A549 (cell line): ENCODE data around the gene FHIT.

Experiments used
- CHD2 ChIP-seq: fragments of 150-350 bp; IDR thresholded peaks from 2 replicates; pipeline ENCODE4 v1.6.1; 2014; ENCODE audit warnings: low read length; ENCODE audit not compliant: partially characterized antibody
- CHD4 ChIP-seq: fragments of 200-600 bp; sonication (generic); IDR thresholded peaks from 2 replicates; pipeline ENCODE4 v1.6.1; 2016; ENCODE audit warnings: antibody characterized with exemption, mild to moderate bottlenecking, borderline replicate concordance
- KDM5A ChIP-seq: fragments of 200-600 bp; sonication (generic); IDR thresholded peaks from 2 replicates; pipeline ENCODE4 v1.6.1; 2016; ENCODE audit warnings: antibody characterized with exemption, mild to moderate bottlenecking
- NPAS2 ChIP-seq: fragments of 250-450 bp; sonication (Bioruptor Pico); IDR thresholded peaks from 2 replicates; pipeline ENCODE4 v1.8.0; 2022; ENCODE audit warnings: mild to moderate bottlenecking, moderate library complexity, borderline replicate concordance
- SMC3 ChIP-seq: fragments of >200 bp; sonication (Bioruptor Twin); formaldehyde crosslinking; IDR thresholded peaks from 3 replicates; pipeline ENCODE4 v1.6.1; 2018; ENCODE audit warnings: inconsistent platforms
- TF ChIP-seq, protein P1 (sequence below): fragments of >200 bp; sonication (Bioruptor Twin); formaldehyde crosslinking; IDR thresholded peaks from 3 replicates; pipeline ENCODE4 v1.5.1; 2016
- TF ChIP-seq, protein P2 (sequence below): fragments of 250-450 bp; sonication (Bioruptor Pico); IDR thresholded peaks from 2 replicates; pipeline ENCODE4 v1.5.0; 2021; ENCODE audit warnings: mild to moderate bottlenecking, moderate library complexity, borderline replicate concordance

GRCh38 chr3:59996056-59996455, 1255.2 kb downstream of the FHIT start:
- TF ChIP-seq SMC3 (no peak), CHD4 (no peak), KDM5A (no peak), NPAS2 (CRISPR knock-in tag) (no peak), CHD2 (no peak)
- TF ChIP-seq, protein P1, sequence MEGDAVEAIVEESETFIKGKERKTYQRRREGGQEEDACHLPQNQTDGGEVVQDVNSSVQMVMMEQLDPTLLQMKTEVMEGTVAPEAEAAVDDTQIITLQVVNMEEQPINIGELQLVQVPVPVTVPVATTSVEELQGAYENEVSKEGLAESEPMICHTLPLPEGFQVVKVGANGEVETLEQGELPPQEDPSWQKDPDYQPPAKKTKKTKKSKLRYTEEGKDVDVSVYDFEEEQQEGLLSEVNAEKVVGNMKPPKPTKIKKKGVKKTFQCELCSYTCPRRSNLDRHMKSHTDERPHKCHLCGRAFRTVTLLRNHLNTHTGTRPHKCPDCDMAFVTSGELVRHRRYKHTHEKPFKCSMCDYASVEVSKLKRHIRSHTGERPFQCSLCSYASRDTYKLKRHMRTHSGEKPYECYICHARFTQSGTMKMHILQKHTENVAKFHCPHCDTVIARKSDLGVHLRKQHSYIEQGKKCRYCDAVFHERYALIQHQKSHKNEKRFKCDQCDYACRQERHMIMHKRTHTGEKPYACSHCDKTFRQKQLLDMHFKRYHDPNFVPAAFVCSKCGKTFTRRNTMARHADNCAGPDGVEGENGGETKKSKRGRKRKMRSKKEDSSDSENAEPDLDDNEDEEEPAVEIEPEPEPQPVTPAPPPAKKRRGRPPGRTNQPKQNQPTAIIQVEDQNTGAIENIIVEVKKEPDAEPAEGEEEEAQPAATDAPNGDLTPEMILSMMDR: no peak
- TF ChIP-seq, protein P2, sequence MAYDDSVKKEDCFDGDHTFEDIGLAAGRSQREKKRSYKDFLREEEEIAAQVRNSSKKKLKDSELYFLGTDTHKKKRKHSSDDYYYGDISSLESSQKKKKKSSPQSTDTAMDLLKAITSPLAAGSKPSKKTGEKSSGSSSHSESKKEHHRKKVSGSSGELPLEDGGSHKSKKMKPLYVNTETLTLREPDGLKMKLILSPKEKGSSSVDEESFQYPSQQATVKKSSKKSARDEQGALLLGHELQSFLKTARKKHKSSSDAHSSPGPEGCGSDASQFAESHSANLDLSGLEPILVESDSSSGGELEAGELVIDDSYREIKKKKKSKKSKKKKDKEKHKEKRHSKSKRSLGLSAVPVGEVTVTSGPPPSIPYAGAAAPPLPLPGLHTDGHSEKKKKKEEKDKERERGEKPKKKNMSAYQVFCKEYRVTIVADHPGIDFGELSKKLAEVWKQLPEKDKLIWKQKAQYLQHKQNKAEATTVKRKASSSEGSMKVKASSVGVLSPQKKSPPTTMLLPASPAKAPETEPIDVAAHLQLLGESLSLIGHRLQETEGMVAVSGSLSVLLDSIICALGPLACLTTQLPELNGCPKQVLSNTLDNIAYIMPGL: no peak
